Neutrophil (primary cell): ENCODE results near the gene CFLAR.
A peak's percentile ranks its signal among the peaks of the same experiment; 100 is the strongest.
"Not testable (repeated sequence)": the region's sequence is repeated elsewhere in the genome, so short reads cannot be mapped to it uniquely, and the experiment has no call there.

ENCODE experiments used
- H3K27ac ChIP-seq: fragments of 200-600 bp; sonication (generic); 2 replicates; pipeline ENCODE4 v1.5.1; 2016; ENCODE audit warnings: mild to moderate bottlenecking, moderate library complexity
- H3K27me3 ChIP-seq: fragments of 200-600 bp; sonication (generic); 2 replicates; pipeline ENCODE4 v1.6.0; 2016; ENCODE audit warnings: mild to moderate bottlenecking
- H3K36me3 ChIP-seq: fragments of 200-600 bp; sonication (generic); 2 replicates; pipeline ENCODE4 v1.5.1; 2017
- H3K4me1 ChIP-seq, 2 experiments: fragments of 200-600 bp in 1 of 2; sonication (generic) in 1 of 2; 1 replicate in 1 of 2; 2 replicates in 1 of 2; pipeline versions ENCODE4 v1.5.1 to v1.6.1; 2013 to 2016; ENCODE audit warnings: low read depth in 1 of 2, low read length in 1 of 2, mild to moderate bottlenecking in 1 of 2, moderate library complexity in 1 of 2; ENCODE audit not compliant: control insufficient read depth in 1 of 2, insufficient read depth in 1 of 2
- H3K4me3 ChIP-seq, 2 experiments: fragments of 200-600 bp in 1 of 2; sonication (generic) in 1 of 2; 1 replicate in 1 of 2; 2 replicates in 1 of 2; pipeline ENCODE4 v1.5.1; 2013 to 2016; ENCODE audit warnings: low read depth in 1 of 2, low read length in 1 of 2, mild to moderate bottlenecking in 1 of 2, moderate library complexity in 1 of 2
- H3K9me3 ChIP-seq: fragments of 200-600 bp; sonication (generic); 2 replicates; pipeline ENCODE4 v1.5.1; 2016
- TF ChIP-seq, protein P1 (sequence below): fragments of 200-600 bp; sonication (generic); IDR thresholded peaks from 2 replicates; pipeline ENCODE4 v1.5.1; 2016; ENCODE audit warnings: antibody characterized with exemption

Gene CFLAR

DNA sequence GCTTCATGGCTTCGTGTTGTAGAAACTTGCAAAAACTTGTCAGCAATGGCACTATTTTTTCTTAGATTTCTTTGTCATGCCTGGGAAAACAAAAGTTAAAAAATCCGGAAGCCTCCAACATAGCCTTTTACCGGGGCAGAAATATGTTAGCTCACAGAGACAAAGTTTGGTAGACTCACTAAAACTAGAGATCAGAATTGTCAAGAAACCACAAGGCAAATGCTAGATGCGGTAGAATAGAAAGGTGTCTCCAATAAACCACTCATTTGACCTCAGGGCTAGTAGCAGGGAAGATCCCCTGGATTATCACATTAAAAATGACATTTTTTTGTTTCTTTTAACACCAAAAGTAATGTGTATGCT is 67.4 kb downstream of the CFLAR start:
- H3K27ac ChIP-seq: peak overlapping the region; percentile 84
- H3K4me3 ChIP-seq: peak overlapping the region; percentile 63 to 64
- H3K4me1 ChIP-seq: peaks cover 53 to 55% of the 10 kb centered on the region in 2 experiments
- no peaks in the 10 kb centered on the region for H3K9me3 ChIP-seq
- H3K36me3 ChIP-seq: no peaks in the 10 kb centered on the region
- H3K27me3 ChIP-seq: no peaks in the 10 kb centered on the region
- TF ChIP-seq, protein P1, sequence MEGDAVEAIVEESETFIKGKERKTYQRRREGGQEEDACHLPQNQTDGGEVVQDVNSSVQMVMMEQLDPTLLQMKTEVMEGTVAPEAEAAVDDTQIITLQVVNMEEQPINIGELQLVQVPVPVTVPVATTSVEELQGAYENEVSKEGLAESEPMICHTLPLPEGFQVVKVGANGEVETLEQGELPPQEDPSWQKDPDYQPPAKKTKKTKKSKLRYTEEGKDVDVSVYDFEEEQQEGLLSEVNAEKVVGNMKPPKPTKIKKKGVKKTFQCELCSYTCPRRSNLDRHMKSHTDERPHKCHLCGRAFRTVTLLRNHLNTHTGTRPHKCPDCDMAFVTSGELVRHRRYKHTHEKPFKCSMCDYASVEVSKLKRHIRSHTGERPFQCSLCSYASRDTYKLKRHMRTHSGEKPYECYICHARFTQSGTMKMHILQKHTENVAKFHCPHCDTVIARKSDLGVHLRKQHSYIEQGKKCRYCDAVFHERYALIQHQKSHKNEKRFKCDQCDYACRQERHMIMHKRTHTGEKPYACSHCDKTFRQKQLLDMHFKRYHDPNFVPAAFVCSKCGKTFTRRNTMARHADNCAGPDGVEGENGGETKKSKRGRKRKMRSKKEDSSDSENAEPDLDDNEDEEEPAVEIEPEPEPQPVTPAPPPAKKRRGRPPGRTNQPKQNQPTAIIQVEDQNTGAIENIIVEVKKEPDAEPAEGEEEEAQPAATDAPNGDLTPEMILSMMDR: no peak

DNA sequence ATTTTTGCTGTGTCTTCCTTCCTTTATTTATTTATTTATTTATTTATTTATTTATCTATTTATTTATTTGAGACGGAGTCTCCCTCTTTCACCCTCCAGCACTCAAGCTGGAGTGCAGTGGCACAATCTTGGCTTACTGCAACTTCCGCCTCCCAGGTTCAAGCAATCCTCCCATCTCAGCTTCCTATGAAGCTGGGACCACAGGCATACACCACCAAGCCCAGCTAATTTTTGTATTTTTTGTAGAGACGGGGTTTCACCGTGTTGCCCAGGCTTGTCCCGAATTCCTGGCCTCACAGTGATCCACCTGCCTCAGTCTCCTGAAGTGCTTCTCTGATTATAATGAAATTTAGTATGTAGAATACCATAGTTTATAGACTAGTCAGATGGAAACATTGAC is 67.9 kb downstream of the CFLAR start:
- H3K9me3 ChIP-seq, H3K36me3 ChIP-seq, H3K27me3 ChIP-seq: not testable (repeated sequence)
- H3K27ac ChIP-seq: peak overlapping the region; percentile 84
- H3K4me3 ChIP-seq: peak overlapping the region; percentile 63 to 64
- H3K4me1 ChIP-seq: peaks cover 53 to 55% of the 10 kb centered on the region in 2 experiments

DNA sequence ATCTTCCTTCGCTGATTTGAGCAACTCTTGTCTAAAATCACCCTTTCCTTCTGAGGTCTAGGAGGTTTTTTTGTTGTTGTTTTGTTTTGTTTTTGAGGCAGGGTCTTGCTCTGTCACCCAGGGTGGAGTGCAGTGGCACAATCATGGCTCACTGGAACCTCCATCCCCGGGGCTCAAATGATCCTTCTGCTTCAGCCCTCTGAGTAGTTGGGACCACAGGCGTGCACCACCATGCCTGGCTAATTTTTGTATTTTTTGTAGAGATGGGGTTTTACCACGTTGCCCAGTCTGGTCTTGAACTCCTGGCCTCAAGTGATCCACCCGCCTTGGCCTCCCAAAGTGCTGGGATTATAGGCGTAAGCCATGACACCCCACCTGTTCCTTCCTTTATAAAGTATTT is 68.3 kb downstream of the CFLAR start:
- H3K36me3 ChIP-seq, H3K27me3 ChIP-seq, H3K9me3 ChIP-seq: not testable (repeated sequence)
- H3K27ac ChIP-seq: peak overlapping the region; percentile 84
- peaks cover 54 to 55% of the 10 kb centered on the region in 2 experiments for H3K4me1 ChIP-seq
- H3K4me3 ChIP-seq: peak overlapping the region; percentile 63 to 64

DNA sequence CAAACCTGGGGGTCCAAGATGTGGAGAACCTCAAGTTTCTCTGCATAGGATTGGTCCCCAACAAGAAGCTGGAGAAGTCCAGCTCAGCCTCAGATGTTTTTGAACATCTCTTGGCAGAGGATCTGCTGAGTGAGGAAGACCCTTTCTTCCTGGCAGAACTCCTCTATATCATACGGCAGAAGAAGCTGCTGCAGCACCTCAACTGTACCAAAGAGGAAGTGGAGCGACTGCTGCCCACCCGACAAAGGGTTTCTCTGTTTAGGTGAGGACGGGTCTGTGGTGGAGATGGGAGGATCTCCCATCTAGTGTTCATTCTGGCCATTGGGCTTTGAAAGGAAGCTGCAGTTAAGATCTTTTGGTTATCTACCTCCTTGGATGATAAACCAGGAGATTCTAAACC is 69.9 kb downstream of the CFLAR start:
- H3K4me3 ChIP-seq: peak overlapping the region in 1 of 2 experiments; percentile 20
- H3K4me1 ChIP-seq: peaks cover 67 to 68% of the 10 kb centered on the region in 2 experiments
- H3K9me3 ChIP-seq: no peaks in the 10 kb centered on the region
- H3K27ac ChIP-seq: peak overlapping the region; percentile 84
- no peaks in the 10 kb centered on the region for H3K36me3 ChIP-seq
- TF ChIP-seq, protein P1: no peak
- H3K27me3 ChIP-seq: no peaks in the 10 kb centered on the region

DNA sequence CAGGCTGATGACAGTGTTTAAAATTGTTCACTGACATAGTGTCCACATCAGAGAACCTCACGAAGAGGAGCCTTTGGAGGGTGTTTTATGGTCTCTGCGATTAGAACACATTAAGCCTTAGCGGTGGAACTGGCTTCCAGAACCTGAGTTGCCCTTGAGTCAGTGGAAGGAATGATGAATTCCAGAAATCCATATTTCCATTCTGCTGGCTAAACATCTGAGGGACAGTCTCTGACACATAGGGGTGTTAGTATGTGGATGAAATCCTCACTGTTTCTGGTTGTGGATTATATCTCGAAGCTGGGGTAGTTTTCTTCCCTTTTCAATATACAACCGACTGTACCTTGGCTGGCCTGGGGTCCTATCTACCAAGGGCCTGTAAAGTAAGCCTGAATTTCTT is 71.0 kb downstream of the CFLAR start:
- H3K36me3 ChIP-seq: no peaks in the 10 kb centered on the region
- H3K27me3 ChIP-seq: no peaks in the 10 kb centered on the region
- H3K27ac ChIP-seq: peak overlapping the region; percentile 84
- peaks cover 79 to 80% of the 10 kb centered on the region in 2 experiments for H3K4me1 ChIP-seq
- TF ChIP-seq, protein P1: no peak
- no peaks in the 10 kb centered on the region for H3K9me3 ChIP-seq
- H3K4me3 ChIP-seq: no peak overlapping the region

DNA sequence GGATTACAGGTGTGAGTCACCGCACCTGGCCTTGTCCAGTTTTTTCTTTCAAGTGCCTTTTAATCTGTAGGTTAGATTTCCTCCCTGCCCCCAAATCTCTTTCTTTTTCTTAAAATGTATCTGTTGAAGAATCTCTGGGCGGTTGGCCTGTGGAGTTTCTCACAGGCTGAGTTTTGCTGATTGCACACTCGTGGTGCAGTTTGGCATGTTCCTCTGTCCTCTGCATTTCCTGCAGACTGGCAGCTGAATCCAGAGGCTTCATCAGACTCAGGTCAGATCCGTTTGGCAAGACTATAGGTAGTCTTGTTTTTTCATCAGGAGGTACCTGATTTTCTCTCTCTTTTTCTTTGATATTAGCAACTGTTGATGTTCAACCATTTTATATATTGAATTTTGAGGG is 72.5 kb downstream of the CFLAR start:
- TF ChIP-seq, protein P1: no peak
- Histone ChIP-seq H3K4me1 (peaks cover 76 to 82% of the 10 kb centered on the region in 2 experiments), H3K27ac (no peak overlapping the region), H3K4me3 (no peak overlapping the region), H3K27me3 (no peaks in the 10 kb centered on the region), H3K9me3 (no peaks in the 10 kb centered on the region), H3K36me3 (peaks cover 4% of the 10 kb centered on the region)
